HepG2 (cell line): ENCODE data around the gene KLHL11. TPM values are rescaled to one million over a fixed set of nuclear protein-coding genes. Genes with fewer than 3 reads are reported as not detected.
A peak's percentile ranks its signal among the peaks of the same experiment; 100 is the strongest.

Source experiments
- ATF1 ChIP-seq: IDR thresholded peaks from 2 replicates; pipeline ENCODE4 v1.6.1; 2016; ENCODE audit warnings: mild to moderate bottlenecking, control low read depth
- ATF7 ChIP-seq, 2 experiments: fragments of 450-650 bp in 1 of 2; sonication (generic) in 1 of 2; formaldehyde crosslinking in 1 of 2; IDR thresholded peaks; 2 replicates each; pipeline versions ENCODE4 v1.4.0 to v1.6.1; 2016 to 2020; ENCODE audit warnings: antibody characterized with exemption in 1 of 2, mild to moderate bottlenecking in 1 of 2, missing genetic modification reagents in 1 of 2
- FIP1L1 ChIP-seq: fragments of 200-400 bp; formaldehyde crosslinking; IDR thresholded peaks from 2 replicates; pipeline ENCODE4 v1.6.1; 2018; ENCODE audit warnings: low read depth, mild to moderate bottlenecking, low read length, moderate library complexity, borderline replicate concordance; ENCODE audit not compliant: insufficient read depth
- FOXP4 ChIP-seq: sonication (generic); formaldehyde crosslinking; IDR thresholded peaks from 2 replicates; pipeline ENCODE4 v1.4.0; 2020; ENCODE audit warnings: missing genetic modification reagents
- GABPB1 ChIP-seq: IDR thresholded peaks from 2 replicates; pipeline ENCODE4 v1.6.1; 2016; ENCODE audit warnings: mild to moderate bottlenecking, missing genetic modification reagents, moderate library complexity, missing compliant biosample characterization
- KDM3A ChIP-seq: IDR thresholded peaks from 2 replicates; pipeline ENCODE4 v1.6.1; 2018; ENCODE audit warnings: low read depth, missing compliant biosample characterization
- KLF13 ChIP-seq: sonication (generic); formaldehyde crosslinking; IDR thresholded peaks from 2 replicates; pipeline ENCODE4 v1.4.0; 2020; ENCODE audit warnings: mild to moderate bottlenecking, missing genetic modification reagents
- MEIS2 ChIP-seq: sonication (generic); formaldehyde crosslinking; IDR thresholded peaks from 2 replicates; pipeline ENCODE4 v1.9.0; 2021; ENCODE audit warnings: mild to moderate bottlenecking, missing genetic modification reagents
- SOX13 ChIP-seq, 3 experiments: fragments of 450-650 bp in 1 of 3; sonication (generic) in 1 of 3; formaldehyde crosslinking in 1 of 3; IDR thresholded peaks in 2 of 3; conservative IDR thresholded peaks in 1 of 3; 2 replicates each; pipeline versions ENCODE4 v1.5.0 to v1.6.1; 2016 to 2020; ENCODE audit warnings: antibody characterized with exemption in 1 of 3, mild to moderate bottlenecking in 1 of 3, missing compliant biosample characterization in 1 of 3, missing genetic modification reagents in 1 of 3, moderate library complexity in 1 of 3
- SRSF4 ChIP-seq: fragments of 200-400 bp; formaldehyde crosslinking; IDR thresholded peaks from one replicate; pipeline ENCODE4 v1.6.1; 2018; ENCODE audit warnings: mild to moderate bottlenecking, low read depth, low read length, moderate library complexity; ENCODE audit not compliant: poor library complexity, severe bottlenecking
- TARDBP ChIP-seq: sonication (generic); formaldehyde crosslinking; IDR thresholded peaks from 2 replicates; pipeline ENCODE4 v1.8.0; 2022; ENCODE audit warnings: mild to moderate bottlenecking, missing genetic modification reagents
- TCF12 ChIP-seq, 2 experiments: fragments of 450-650 bp in 1 of 2; sonication (generic) in 1 of 2; formaldehyde crosslinking in 1 of 2; IDR thresholded peaks; 2 replicates each; pipeline versions ENCODE4 v1.6.1 to v1.8.0; 2017 to 2022; ENCODE audit warnings: antibody characterized with exemption in 1 of 2, mild to moderate bottlenecking in 1 of 2, missing genetic modification reagents in 1 of 2, moderate library complexity in 1 of 2
- ZNF17 ChIP-seq: sonication (generic); formaldehyde crosslinking; IDR thresholded peaks from 2 replicates; pipeline ENCODE4 v1.5.0; 2020; ENCODE audit warnings: mild to moderate bottlenecking, missing genetic modification reagents
- ZNF18 ChIP-seq: sonication (generic); formaldehyde crosslinking; IDR thresholded peaks from 2 replicates; pipeline ENCODE4 v1.8.0; 2022; ENCODE audit warnings: mild to moderate bottlenecking, missing genetic modification reagents; ENCODE audit not compliant: insufficient replicate concordance
- ZNF275 ChIP-seq: sonication (generic); formaldehyde crosslinking; IDR thresholded peaks from 2 replicates; pipeline ENCODE4 v1.8.0; 2022; ENCODE audit warnings: missing genetic modification reagents, mild to moderate bottlenecking, inconsistent platforms, borderline replicate concordance
- ZNF431 ChIP-seq: sonication (generic); formaldehyde crosslinking; IDR thresholded peaks from 2 replicates; pipeline ENCODE4 v1.9.0; 2022; ENCODE audit warnings: missing genetic modification reagents, low read depth, mild to moderate bottlenecking, borderline replicate concordance
- ZNF580 ChIP-seq: IDR thresholded peaks from 2 replicates; pipeline ENCODE4 v1.6.1; 2016; ENCODE audit warnings: low read depth, borderline replicate concordance
- ZNF746 ChIP-seq: sonication (generic); formaldehyde crosslinking; IDR thresholded peaks from 2 replicates; pipeline ENCODE4 v1.8.0; 2022; ENCODE audit warnings: mild to moderate bottlenecking, missing genetic modification reagents
- ZNF761 ChIP-seq: sonication (generic); formaldehyde crosslinking; conservative IDR thresholded peaks from 2 replicates; pipeline ENCODE4 v1.4.0; 2020; ENCODE audit warnings: mild to moderate bottlenecking, missing genetic modification reagents
- ZNF773 ChIP-seq: sonication (generic); formaldehyde crosslinking; IDR thresholded peaks from 2 replicates; pipeline ENCODE4 v1.4.0; 2020; ENCODE audit warnings: missing genetic modification reagents, borderline replicate concordance
- ZNF781 ChIP-seq: sonication (generic); formaldehyde crosslinking; IDR thresholded peaks from 2 replicates; pipeline ENCODE4 v1.5.1; 2020; ENCODE audit warnings: borderline replicate concordance, mild to moderate bottlenecking, missing genetic modification reagents; ENCODE audit errors: not compliant biosample characterization
- ZSCAN9 ChIP-seq: IDR thresholded peaks from 2 replicates; pipeline ENCODE4 v1.6.1; 2016; ENCODE audit warnings: borderline replicate concordance
- polyA plus RNA-seq, 8 experiments: library from polyadenylated mRNA; depleted of rRNA in 3 of 8; stranded (reverse) in 7 of 8; unstranded in 1 of 8; fragments of >200 nt; fragmentation: Illumina TruSeq in 4 of 8; extraction: Trizol in 4 of 8; gene quantifications; 2 replicates each; pipeline versions ENCODE4 v1.2.1 to v1.2.3, GENCODE V29; 2011 to 2016; ENCODE audit warnings: low read depth in 4 of 8, missing spikeins in 1 of 8, mixed read lengths in 1 of 8; ENCODE audit not compliant: insufficient read depth in 1 of 8
- total RNA-seq, 5 experiments: library from RNA; depleted of rRNA; stranded (reverse); fragments of >200 nt; fragmentation: Illumina TruSeq; extraction: Trizol; gene quantifications; 2 replicates each; pipeline ENCODE4 v1.2.3, GENCODE V29; 2016; ENCODE audit warnings: low read depth in 1 of 5

Gene KLHL11
- total and polyA plus RNA-seq, 2 of the 13 experiments (the other 11 are each of a cell fraction or from before 2014, with no cell fraction given), result 7.7 to 27.5 TPM

GRCh38 chr17:41811549-41812380 lies 53.5 kb downstream of the KLHL11 start, which contains the start of gene P3H4 (continued):
- TF ChIP-seq ZNF18 (CRISPR knock-in tag) (peak; percentile 2), MEIS2 (peak; percentile 97), ZNF781 (CRISPR knock-in tag) (peak; percentile 41), ATF7 (IDR thresholded peaks at IDR 0.05) (no peak), ATF7 (CRISPR knock-in tag; IDR thresholded peaks at IDR 0.05) (peak; percentile 9; the same call in 1 of the 2 replicates), KLF13 (0 out of 2 replicates have a peak, but pooled peaks have one; percentile 12), SRSF4 (no peak), ZNF746 (CRISPR knock-in tag) (peak; percentile 20), ZNF761 (CRISPR knock-in tag) (0 out of 2 replicates have a peak, but pooled peaks have one; percentile 38), TCF12 (IDR thresholded peaks at IDR 0.05) (no peak), TCF12 (CRISPR knock-in tag; IDR thresholded peaks at IDR 0.05) (peak; percentile 96), TARDBP (CRISPR knock-in tag) (peak; percentile 78; the same call in 1 of the 2 replicates), ZSCAN9 (CRISPR knock-in tag) (peak; percentile 14; the same call in 1 of the 2 replicates), ZNF275 (peak; percentile 74; the same call in 1 of the 2 replicates), KDM3A (CRISPR knock-in tag) (peak; percentile 15; the same call in 1 of the 2 replicates), FIP1L1 (0 out of 2 replicates have a peak, but pooled peaks have one; percentile 27), GABPB1 (peak; percentile 76; the same call in 1 of the 2 replicates), ZNF580 (CRISPR knock-in tag) (peak; percentile 78; the same call in 1 of the 2 replicates), ZNF431 (CRISPR knock-in tag) (peak; percentile 91), SOX13 (IDR thresholded peaks at IDR 0.05) (no peak), SOX13 (CRISPR knock-in tag; conservative IDR thresholded peaks at IDR 0.05 in 1 of 2, IDR thresholded peaks at IDR 0.05 in 1 of 2) (no peak), ATF1 (CRISPR knock-in tag) (no peak), ZNF17 (CRISPR knock-in tag) (no peak), ZNF773 (peak; percentile 94; the same call in 1 of the 2 replicates), FOXP4 (CRISPR knock-in tag) (no peak)
